ENCODE results near the gene RCE1. TPM values are rescaled to one million over a fixed set of nuclear protein-coding genes. Genes with fewer than 3 reads are reported as not detected.

Gene RCE1
- total RNA-seq, 4 donors from 2014 or later: 32.2 to 54.4 (median 42.8) TPM

GRCh38 chr11:66846671-66847091, 3.4 kb downstream of the RCE1 start:
- Histone ChIP-seq H3K27ac (no peak overlapping the region), H3K27me3 (no peaks in the 10 kb centered on the region), H3K36me3 (peaks cover 45% of the 10 kb centered on the region), H3K4me3 (no peak overlapping the region), H3K9me3 (no peaks in the 10 kb centered on the region), H3K4me1 (peaks cover 24% of the 10 kb centered on the region)
- WGBS: no CpG with 5 or more reads among the region's 4 CpGs
- TF ChIP-seq EP300 (IDR thresholded peaks at IDR 0.05) (no peak), CTCF (IDR thresholded peaks at IDR 0.05) (no peak), POLR2A (IDR thresholded peaks at IDR 0.05) (no peak), POLR2AphosphoS5 (IDR thresholded peaks at IDR 0.05) (no peak)
- peak; percentile 56 to 61 for DNase-seq (ENCODE audit: low spot score in 2 of 2)

GRCh38 chr11:66847461-66848232, 4.4 kb downstream of the RCE1 start:
- Histone ChIP-seq H3K27me3 (no peaks in the 10 kb centered on the region), H3K27ac (no peak overlapping the region), H3K4me3 (no peak overlapping the region), H3K9me3 (no peaks in the 10 kb centered on the region), H3K4me1 (peaks cover 15% of the 10 kb centered on the region), H3K36me3 (peaks cover 45% of the 10 kb centered on the region)
- 86% methylated on average over 13 of the region's 14 CpGs for WGBS
- DNase-seq (ENCODE audit: low spot score in 2 of 2): peak; percentile 49 to 52
- no peak for TF ChIP-seq CTCF (IDR thresholded peaks at IDR 0.05)
- TF ChIP-seq EP300 (IDR thresholded peaks at IDR 0.05): no peak
- TF ChIP-seq POLR2AphosphoS5 (IDR thresholded peaks at IDR 0.05): no peak
- TF ChIP-seq POLR2A (IDR thresholded peaks at IDR 0.05): no peak

GRCh38 chr11:66848671-66849500, 5.6 kb downstream of the RCE1 start:
- no peaks in the 10 kb centered on the region for H3K27me3 ChIP-seq
- no peaks in the 10 kb centered on the region for H3K9me3 ChIP-seq
- H3K27ac ChIP-seq: no peak overlapping the region
- H3K4me3 ChIP-seq: no peak overlapping the region
- H3K36me3 ChIP-seq: peaks cover 45% of the 10 kb centered on the region
- H3K4me1 ChIP-seq: peaks cover 12% of the 10 kb centered on the region
- no peak for TF ChIP-seq POLR2AphosphoS5 (IDR thresholded peaks at IDR 0.05)
- no peak for TF ChIP-seq CTCF (IDR thresholded peaks at IDR 0.05)
- TF ChIP-seq POLR2A (IDR thresholded peaks at IDR 0.05): no peak
- TF ChIP-seq EP300 (IDR thresholded peaks at IDR 0.05): no peak
- 93% methylated on average over 10 of the region's 28 CpGs for WGBS
- DNase-seq (ENCODE audit: low spot score in 2 of 2): peak; percentile 63 to 69

- no peaks in the 10 kb centered on the region for H3K27me3 ChIP-seq
- no peak overlapping the region for H3K27ac ChIP-seq
- 90% methylated on average over 2 of the region's 22 CpGs for WGBS
- peaks cover 4% of the 10 kb centered on the region for H3K4me1 ChIP-seq
- peak; percentile 56 to 64 for DNase-seq (ENCODE audit: low spot score in 2 of 2)
- no peak for TF ChIP-seq CTCF (IDR thresholded peaks at IDR 0.05)
- TF ChIP-seq POLR2AphosphoS5 (IDR thresholded peaks at IDR 0.05): no peak
- no peak for TF ChIP-seq POLR2A (IDR thresholded peaks at IDR 0.05)
- no peak for TF ChIP-seq EP300 (IDR thresholded peaks at IDR 0.05)
- H3K36me3 ChIP-seq: peaks cover 45% of the 10 kb centered on the region
- H3K9me3 ChIP-seq: no peaks in the 10 kb centered on the region
- H3K4me3 ChIP-seq: no peak overlapping the region
These were observed 6.4 kb downstream of the RCE1 start for GRCh38 chr11:66849501-66850234.

All from suprapubic skin (tissue), 4 donors.